K562 (cell line): ENCODE data around the gene CBX3. TPM values are rescaled to one million over a fixed set of nuclear protein-coding genes. Genes with fewer than 3 reads are reported as not detected.

ENCODE experiments used
- CBFB ChIP-seq: sonication (generic); formaldehyde crosslinking; IDR thresholded peaks from 2 replicates; pipeline ENCODE4 v1.4.0; 2020; ENCODE audit warnings: mild to moderate bottlenecking, missing genetic modification reagents
- CBX1 ChIP-seq: sonication (generic); IDR thresholded peaks from 2 replicates; pipeline ENCODE4 v1.6.1; 2016; ENCODE audit warnings: antibody characterized with exemption, low read depth, mild to moderate bottlenecking
- DMBX1 ChIP-seq: fragments of 250-450 bp; sonication (Bioruptor Pico); IDR thresholded peaks from 2 replicates; pipeline ENCODE4 v1.8.0; 2022; ENCODE audit warnings: inconsistent platforms, mild to moderate bottlenecking, moderate library complexity, borderline replicate concordance
- ELF1 ChIP-seq: fragments of 200-800 bp; sonication (Bioruptor generic); IDR thresholded peaks from 2 replicates; pipeline ENCODE4 v1.6.1; 2016; ENCODE audit warnings: missing genetic modification characterization, missing compliant biosample characterization
- ELK1 ChIP-seq: sonication (generic); formaldehyde crosslinking; IDR thresholded peaks from 2 replicates; pipeline ENCODE4 v1.8.1; 2022; ENCODE audit warnings: missing genetic modification reagents
- EP400 ChIP-seq: fragments of 450-650 bp; IDR thresholded peaks from 2 replicates; pipeline ENCODE4 v1.6.1; 2017; ENCODE audit warnings: antibody characterized with exemption, mild to moderate bottlenecking, moderate library complexity
- FOXA3 ChIP-seq, 2 experiments: fragments of 450-650 bp in 1 of 2; sonication (generic) in 1 of 2; formaldehyde crosslinking; IDR thresholded peaks in 1 of 2; conservative IDR thresholded peaks in 1 of 2; 2 replicates each; pipeline versions ENCODE4 v1.4.0 to v1.8.0; 2020 to 2022; ENCODE audit warnings: mild to moderate bottlenecking in 2 of 2, missing genetic modification reagents in 1 of 2
- HMGN3 ChIP-seq: IDR thresholded peaks from 2 replicates; pipeline ENCODE4 v1.6.1; 2011; ENCODE audit warnings: borderline replicate concordance, low read depth, mild to moderate bottlenecking, mixed read lengths, low read length; ENCODE audit not compliant: insufficient read length; ENCODE audit errors: extremely low read depth
- KDM4B ChIP-seq, 2 experiments: fragments of 450-650 bp in 1 of 2; sonication (generic) in 1 of 2; IDR thresholded peaks; 2 replicates each; pipeline ENCODE4 v1.6.1; 2016 to 2017; ENCODE audit warnings: borderline replicate concordance in 2 of 2, antibody characterized with exemption in 1 of 2, low read depth in 1 of 2, mild to moderate bottlenecking in 1 of 2
- KLF6 ChIP-seq: fragments of 250-450 bp; sonication (Bioruptor Pico); IDR thresholded peaks from 2 replicates; pipeline ENCODE4 v1.4.0; 2020; ENCODE audit warnings: mild to moderate bottlenecking, moderate library complexity, borderline replicate concordance
- NFE2L1 ChIP-seq: fragments of 450-650 bp; IDR thresholded peaks from 2 replicates; pipeline ENCODE4 v1.6.1; 2016; ENCODE audit warnings: missing genetic modification characterization, low read depth, mild to moderate bottlenecking, missing compliant biosample characterization, moderate library complexity, borderline replicate concordance
- SAFB2 ChIP-seq: fragments of 200-400 bp; formaldehyde crosslinking; IDR thresholded peaks from 2 replicates; pipeline ENCODE4 v1.6.1; 2018; ENCODE audit warnings: borderline replicate concordance, low read length, low read depth, moderate library complexity; ENCODE audit not compliant: severe bottlenecking
- SREBF2 ChIP-seq: sonication (generic); formaldehyde crosslinking; IDR thresholded peaks from 2 replicates; pipeline ENCODE4 v1.4.0; 2020; ENCODE audit warnings: mild to moderate bottlenecking, missing genetic modification reagents
- SUPT5H ChIP-seq: fragments of 450-650 bp; IDR thresholded peaks from 2 replicates; pipeline ENCODE4 v1.6.1; 2016
- TFAM ChIP-seq: fragments of 250-450 bp; sonication (Bioruptor Pico); conservative IDR thresholded peaks from 2 replicates; pipeline ENCODE4 v1.5.0; 2021; ENCODE audit warnings: mild to moderate bottlenecking, moderate library complexity
- TSC22D4 ChIP-seq: fragments of 450-650 bp; IDR thresholded peaks from 2 replicates; pipeline ENCODE4 v1.6.1; 2016; ENCODE audit warnings: missing genetic modification characterization, missing biosample characterization, control low read depth
- ZBTB17 ChIP-seq: fragments of 450-650 bp; formaldehyde crosslinking; IDR thresholded peaks from 2 replicates; pipeline ENCODE4 v1.4.0; 2020; ENCODE audit warnings: mild to moderate bottlenecking
- ZNF354B ChIP-seq: fragments of 250-450 bp; sonication (Bioruptor Pico); IDR thresholded peaks from 2 replicates; pipeline ENCODE4 v1.4.0; 2020
- ZNF644 ChIP-seq: fragments of 200-800 bp; sonication (Bioruptor generic); IDR thresholded peaks from 2 replicates; pipeline ENCODE4 v1.6.1; 2016; ENCODE audit warnings: low read depth, missing genetic modification characterization, missing compliant biosample characterization
- ZNF740 ChIP-seq, 3 experiments: fragments of 200-800 bp in 1 of 3; sonication (Bioruptor generic) in 1 of 3; sonication (generic) in 1 of 3; formaldehyde crosslinking in 1 of 3; IDR thresholded peaks; 2 replicates each; pipeline versions ENCODE4 v1.6.1 to v1.8.0; 2016 to 2022; ENCODE audit warnings: mild to moderate bottlenecking in 2 of 3, missing compliant biosample characterization in 2 of 3, missing genetic modification characterization in 2 of 3, missing genetic modification reagents in 1 of 3
- polyA plus RNA-seq, 8 experiments: library from polyadenylated mRNA; depleted of rRNA in 4 of 8; stranded (reverse) in 5 of 8; unstranded in 3 of 8; fragments of >200 nt; fragmentation: Nextera tagmentation in 2 of 8; fragmentation: Illumina TruSeq in 1 of 8; extraction: Ambion mirVana in 2 of 8; extraction: Trizol in 1 of 8; gene quantifications; 2 replicates each; pipeline versions ENCODE4 v1.2.1 to v1.2.3, GENCODE V29; 2011 to 2014; ENCODE audit warnings: inconsistent platforms in 1 of 8, missing spikeins in 1 of 8
- total RNA-seq, 7 experiments: library from RNA; depleted of rRNA in 6 of 7; stranded (reverse); fragments of >200 nt in 6 of 7; fragmentation: Illumina TruSeq in 2 of 7; extraction: Trizol in 2 of 7; gene quantifications; 2 replicates each; pipeline versions ENCODE4 v1.2.1 to v1.2.3, GENCODE V29; 2011 to 2021; ENCODE audit warnings: low replicate concordance in 1 of 7
- TF ChIP-seq, protein P1 (sequence below): fragments of 450-650 bp; IDR thresholded peaks from 2 replicates; pipeline ENCODE4 v1.6.1; 2018; ENCODE audit warnings: mild to moderate bottlenecking, low read depth; ENCODE audit not compliant: partially characterized antibody

The CBX3 gene
- total and polyA plus RNA-seq, 9 of the 15 experiments (the other 6 are each of a cell fraction or from before 2014, with no cell fraction given): 198 to 413 (median 328) TPM

GRCh38 chr7:26151953-26152781 is 49.4 kb upstream of the CBX3 start, which contains the start of gene NFE2L3 (continued):
- no peak; the same call in 1 of the 2 replicates for TF ChIP-seq CBX1
- TF ChIP-seq ZBTB17: 0 out of 2 replicates have a peak, but pooled peaks have one; percentile 66
- TF ChIP-seq NFE2L1 (tag): no peak
- no peak for TF ChIP-seq CBFB (CRISPR knock-in tag)
- TF ChIP-seq DMBX1: peak; percentile 62; the same call in 1 of the 2 replicates
- no peak for TF ChIP-seq ELK1 (CRISPR knock-in tag)
- TF ChIP-seq FOXA3 (CRISPR knock-in tag; conservative IDR thresholded peaks at IDR 0.05 in 1 of 2, IDR thresholded peaks at IDR 0.05 in 1 of 2): no peak
- no peak for TF ChIP-seq EP400
- TF ChIP-seq, protein P1, sequence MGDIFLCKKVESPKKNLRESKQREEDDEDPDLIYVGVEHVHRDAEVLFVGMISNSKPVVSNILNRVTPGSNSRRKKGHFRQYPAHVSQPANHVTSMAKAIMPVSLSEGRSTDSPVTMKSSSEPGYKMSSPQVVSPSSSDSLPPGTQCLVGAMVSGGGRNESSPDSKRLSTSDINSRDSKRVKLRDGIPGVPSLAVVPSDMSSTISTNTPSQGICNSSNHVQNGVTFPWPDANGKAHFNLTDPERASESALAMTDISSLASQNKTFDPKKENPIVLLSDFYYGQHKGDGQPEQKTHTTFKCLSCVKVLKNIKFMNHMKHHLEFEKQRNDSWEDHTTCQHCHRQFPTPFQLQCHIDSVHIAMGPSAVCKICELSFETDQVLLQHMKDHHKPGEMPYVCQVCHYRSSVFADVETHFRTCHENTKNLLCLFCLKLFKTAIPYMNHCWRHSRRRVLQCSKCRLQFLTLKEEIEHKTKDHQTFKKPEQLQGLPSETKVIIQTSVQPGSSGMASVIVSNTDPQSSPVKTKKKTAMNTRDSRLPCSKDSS: no peak
- TF ChIP-seq ELF1 (tag): peak; percentile 52
- no peak for TF ChIP-seq ZNF354B
- TF ChIP-seq SUPT5H: peak; percentile 55
- TF ChIP-seq TSC22D4 (tag): no peak
- TF ChIP-seq TFAM (CRISPR knock-in tag): no peak
- peak; percentile 58; the same call in 1 of the 2 replicates for TF ChIP-seq KLF6
- no peak for TF ChIP-seq KDM4B (IDR thresholded peaks at IDR 0.05; ENCODE audit: borderline replicate concordance in 2 of 2, low read depth in 1 of 2)
- TF ChIP-seq HMGN3: peak; percentile 79
- TF ChIP-seq SAFB2: no peak
- TF ChIP-seq ZNF740 (CRISPR knock-in tag; IDR thresholded peaks at IDR 0.05): no peak
- TF ChIP-seq ZNF740 (tag; IDR thresholded peaks at IDR 0.05): no peak
- no peak for TF ChIP-seq SREBF2 (CRISPR knock-in tag)
- TF ChIP-seq ZNF644: no peak
